ENCODE results near the gene RAB44. TPM values are rescaled to one million over a fixed set of nuclear protein-coding genes. Genes with fewer than 3 reads are reported as not detected.
A peak's percentile ranks its signal among the peaks of the same experiment; 100 is the strongest.

The RAB44 gene
- total RNA-seq, 4 donors from 2014 or later: 0.14 to 1.1 (median 0.46) TPM

DNA sequence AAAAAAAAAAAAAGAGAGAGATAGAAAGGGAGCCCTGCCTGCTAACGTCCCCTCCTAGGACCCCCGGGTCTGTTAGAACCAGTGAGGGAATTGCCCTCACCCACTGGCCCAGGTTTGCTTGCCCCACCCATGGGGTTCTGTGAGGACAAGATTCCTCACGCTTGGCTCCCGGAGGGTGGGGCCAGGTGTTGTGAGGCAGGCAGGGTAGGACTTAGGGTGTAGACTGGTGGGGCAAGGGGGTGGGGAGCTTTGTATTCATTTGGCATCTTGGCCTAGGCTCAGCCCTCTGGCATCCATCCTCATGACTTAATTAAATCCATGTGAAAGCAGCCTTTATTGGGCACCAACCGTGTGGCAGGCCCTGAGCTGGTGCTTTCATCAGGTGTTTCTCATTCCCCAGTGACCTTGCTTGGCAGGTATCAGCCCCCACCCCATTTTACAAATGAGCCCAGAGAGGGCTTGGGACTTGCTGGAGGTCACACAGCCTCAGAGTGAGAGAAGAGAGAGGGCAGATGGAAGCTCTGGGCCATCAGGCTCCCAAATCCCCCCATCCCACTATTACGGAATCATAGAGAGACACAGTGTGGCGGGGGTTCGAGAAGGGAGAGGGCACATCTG, 19.0 kb downstream of the RAB44 start:
- 70 to 100% methylated on average over 2 to 8 of the region's 8 CpGs for WGBS, 2 donors (ENCODE audit: low coverage in 1 of 2)
- Histone ChIP-seq H3K27me3 (no peaks in the 10 kb centered on the region), H3K36me3 (no peaks in the 10 kb centered on the region), H3K4me3 (no peak overlapping the region), H3K27ac (no peak overlapping the region), H3K4me1 (peaks cover 0 to 6% (median 0%) of the 10 kb centered on the region in 4 donors), H3K9me3 (no peaks in the 10 kb centered on the region)
- in situ Hi-C loops (cut with MboI; ENCODE audit: low pct_ligation_motif_present in 1 of 4, low pct_unique_long_range_greater_than_20kb in 1 of 4, low sequenced_read_pairs in 3 of 4): loop anchor here in 1 of 4 donors (25.0 kb wide), 1 partner anchor 304 kb away; no protein-coding TSS in a partner anchor
- intact Hi-C loops (cut with DNase I; ENCODE audit: low total_unique reads): no loop called here
- TF ChIP-seq POLR2A (IDR thresholded peaks at IDR 0.05) (no peak), EP300 (IDR thresholded peaks at IDR 0.05; ENCODE audit: low read depth) (no peak), POLR2AphosphoS5 (IDR thresholded peaks at IDR 0.05) (no peak)
- TF ChIP-seq, protein P1, sequence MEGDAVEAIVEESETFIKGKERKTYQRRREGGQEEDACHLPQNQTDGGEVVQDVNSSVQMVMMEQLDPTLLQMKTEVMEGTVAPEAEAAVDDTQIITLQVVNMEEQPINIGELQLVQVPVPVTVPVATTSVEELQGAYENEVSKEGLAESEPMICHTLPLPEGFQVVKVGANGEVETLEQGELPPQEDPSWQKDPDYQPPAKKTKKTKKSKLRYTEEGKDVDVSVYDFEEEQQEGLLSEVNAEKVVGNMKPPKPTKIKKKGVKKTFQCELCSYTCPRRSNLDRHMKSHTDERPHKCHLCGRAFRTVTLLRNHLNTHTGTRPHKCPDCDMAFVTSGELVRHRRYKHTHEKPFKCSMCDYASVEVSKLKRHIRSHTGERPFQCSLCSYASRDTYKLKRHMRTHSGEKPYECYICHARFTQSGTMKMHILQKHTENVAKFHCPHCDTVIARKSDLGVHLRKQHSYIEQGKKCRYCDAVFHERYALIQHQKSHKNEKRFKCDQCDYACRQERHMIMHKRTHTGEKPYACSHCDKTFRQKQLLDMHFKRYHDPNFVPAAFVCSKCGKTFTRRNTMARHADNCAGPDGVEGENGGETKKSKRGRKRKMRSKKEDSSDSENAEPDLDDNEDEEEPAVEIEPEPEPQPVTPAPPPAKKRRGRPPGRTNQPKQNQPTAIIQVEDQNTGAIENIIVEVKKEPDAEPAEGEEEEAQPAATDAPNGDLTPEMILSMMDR (IDR thresholded peaks at IDR 0.05): no peak
- DNase-seq: peak; percentile 66

DNA sequence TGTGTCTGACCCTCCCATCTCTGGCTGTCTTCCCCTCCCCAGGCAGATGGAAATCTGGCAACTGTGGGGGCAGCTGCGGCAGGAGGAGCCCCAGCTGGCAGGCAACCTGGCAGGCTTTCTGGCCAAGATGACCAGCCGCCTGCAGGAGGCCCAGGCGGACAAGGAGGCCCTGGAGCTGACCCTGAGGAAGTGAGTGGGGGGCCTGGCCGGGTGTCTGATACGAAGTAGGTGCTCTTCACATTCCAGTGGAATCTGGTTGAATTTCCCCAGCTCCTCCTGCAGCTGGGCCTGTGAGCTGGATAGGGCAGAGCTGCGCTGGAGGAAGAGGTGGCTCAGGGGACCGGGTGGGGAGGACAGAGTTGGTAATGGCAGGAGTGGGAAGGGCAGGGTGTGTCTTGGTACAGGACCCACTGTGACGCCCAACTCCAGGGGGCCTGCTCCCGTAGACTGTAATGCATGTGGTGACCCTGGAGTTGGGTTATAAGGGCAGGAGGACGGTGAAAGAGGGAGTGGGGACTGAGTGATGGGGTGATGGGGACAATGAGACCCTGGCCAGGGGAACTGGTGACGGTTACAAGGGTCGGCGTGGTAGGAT, 19.7 kb downstream of the RAB44 start:
- in situ Hi-C loops (cut with MboI; ENCODE audit: low pct_ligation_motif_present in 1 of 4, low pct_unique_long_range_greater_than_20kb in 1 of 4, low sequenced_read_pairs in 3 of 4): loop anchor here in 1 of 4 donors (25.0 kb wide), 1 partner anchor 305 kb away; no protein-coding TSS in a partner anchor

DNA sequence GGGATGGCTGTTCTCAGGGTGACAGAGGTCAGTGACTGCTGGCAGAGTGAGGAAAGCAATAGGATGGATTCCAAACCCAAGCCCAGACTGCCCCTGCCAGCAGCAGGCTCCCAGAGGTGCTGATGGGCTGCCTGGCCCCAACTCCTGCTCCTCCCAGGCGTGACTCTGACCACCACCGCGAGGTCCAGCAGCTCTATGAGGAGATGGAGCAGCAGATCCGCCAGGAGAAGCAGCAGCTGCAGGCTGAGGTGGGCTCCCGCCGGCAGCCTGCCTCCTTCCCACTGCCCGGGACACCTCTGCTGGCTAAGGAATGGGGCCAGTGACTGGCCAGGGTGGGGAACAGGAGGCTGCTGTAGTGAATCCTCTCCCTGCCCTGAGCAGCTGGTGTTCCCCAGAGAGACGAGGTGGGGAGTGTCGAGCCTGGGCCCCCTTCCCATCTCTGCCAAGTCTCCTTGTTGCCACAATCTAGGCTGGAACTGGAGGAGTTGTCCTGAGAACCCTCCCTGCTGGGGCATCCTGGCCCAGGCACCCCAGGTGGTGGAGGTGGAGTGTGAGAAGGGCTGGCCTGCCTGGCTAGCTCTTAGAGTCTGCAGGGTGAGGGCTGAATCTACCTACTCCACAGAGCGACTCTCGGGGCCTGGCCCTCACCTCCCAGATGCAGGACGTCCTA, 20.4 kb downstream of the RAB44 start:
- WGBS, 2 donors (ENCODE audit: low coverage in 1 of 2): 83% methylated on average over 12 of the region's 12 CpGs; no CpG with 5 or more reads in 1 of the 2 donors
- Histone ChIP-seq H3K36me3 (no peaks in the 10 kb centered on the region), H3K4me3 (no peak overlapping the region), H3K27ac (no peak overlapping the region), H3K27me3 (no peaks in the 10 kb centered on the region), H3K9me3 (no peaks in the 10 kb centered on the region), H3K4me1 (peaks cover 0 to 6% (median 0%) of the 10 kb centered on the region in 4 donors)
- intact Hi-C loops (cut with DNase I; ENCODE audit: low total_unique reads): no loop called here
- DNase-seq: no peak
- TF ChIP-seq POLR2A (IDR thresholded peaks at IDR 0.05) (no peak), EP300 (IDR thresholded peaks at IDR 0.05; ENCODE audit: low read depth) (no peak), POLR2AphosphoS5 (IDR thresholded peaks at IDR 0.05) (no peak)
- TF ChIP-seq, protein P1 (IDR thresholded peaks at IDR 0.05): no peak
- in situ Hi-C loops (cut with MboI; ENCODE audit: low pct_ligation_motif_present in 1 of 4, low pct_unique_long_range_greater_than_20kb in 1 of 4, low sequenced_read_pairs in 3 of 4): loop anchor here in 1 of 4 donors (25.0 kb wide), 1 partner anchor 306 kb away; no protein-coding TSS in a partner anchor

More for the DNA sequence above, 19.7 kb downstream of the RAB44 start:
- TF ChIP-seq EP300 (IDR thresholded peaks at IDR 0.05; ENCODE audit: low read depth) (no peak), POLR2A (IDR thresholded peaks at IDR 0.05) (no peak), POLR2AphosphoS5 (IDR thresholded peaks at IDR 0.05) (no peak)
- TF ChIP-seq, protein P1 (IDR thresholded peaks at IDR 0.05): no peak
- H3K27me3 ChIP-seq: no peaks in the 10 kb centered on the region
- H3K4me3 ChIP-seq: no peak overlapping the region
- DNase-seq: no peak
- 64 to 70% methylated on average over 4 to 13 of the region's 13 CpGs for WGBS, 2 donors (ENCODE audit: low coverage in 1 of 2)
- no peak overlapping the region for H3K27ac ChIP-seq
- peaks cover 0 to 6% (median 0%) of the 10 kb centered on the region in 4 donors for H3K4me1 ChIP-seq
- H3K36me3 ChIP-seq: no peaks in the 10 kb centered on the region
- intact Hi-C loops (cut with DNase I; ENCODE audit: low total_unique reads): no loop called here
- no peaks in the 10 kb centered on the region for H3K9me3 ChIP-seq

- Histone ChIP-seq H3K27ac (no peak overlapping the region), H3K4me3 (no peak overlapping the region)
- 79% methylated on average over 5 of the region's 5 CpGs; no CpG with 5 or more reads in 1 of the 2 donors for WGBS, 2 donors (ENCODE audit: low coverage in 1 of 2)
These were observed 20.9 kb downstream of the RAB44 start for GRCh38 chr6:36718560-36718959.

More at GRCh38 chr6:36718560-36718959, 20.9 kb downstream of the RAB44 start:
- DNase-seq: no peak
- Histone ChIP-seq H3K9me3 (no peaks in the 10 kb centered on the region), H3K36me3 (no peaks in the 10 kb centered on the region), H3K27me3 (no peaks in the 10 kb centered on the region), H3K4me1 (peaks cover 0 to 6% (median 0%) of the 10 kb centered on the region in 4 donors)
- in situ Hi-C loops (cut with MboI; ENCODE audit: low pct_ligation_motif_present in 1 of 4, low pct_unique_long_range_greater_than_20kb in 1 of 4, low sequenced_read_pairs in 3 of 4) (loop anchor here in 1 of 4 donors (25.0 kb wide), 1 partner anchor 306 kb away; no protein-coding TSS in a partner anchor), intact Hi-C loops (cut with DNase I; ENCODE audit: low total_unique reads) (no loop called here)
- TF ChIP-seq POLR2A (IDR thresholded peaks at IDR 0.05): no peak
- TF ChIP-seq EP300 (IDR thresholded peaks at IDR 0.05; ENCODE audit: low read depth): no peak
- no peak for TF ChIP-seq POLR2AphosphoS5 (IDR thresholded peaks at IDR 0.05)
- TF ChIP-seq, protein P1 (IDR thresholded peaks at IDR 0.05): no peak
